SW480 (cell line): ENCODE data around the gene LIME1.
A peak's percentile ranks its signal among the peaks of the same experiment; 100 is the strongest.
"Not testable (repeated sequence)": the region's sequence is repeated elsewhere in the genome, so short reads cannot be mapped to it uniquely, and the experiment has no call there.

Experiments used
- DNase-seq: peaks from one replicate; pipeline ENCODE4 v3.0.0-alpha.2; 2016; ENCODE audit warnings: low spot score

The LIME1 gene

DNA sequence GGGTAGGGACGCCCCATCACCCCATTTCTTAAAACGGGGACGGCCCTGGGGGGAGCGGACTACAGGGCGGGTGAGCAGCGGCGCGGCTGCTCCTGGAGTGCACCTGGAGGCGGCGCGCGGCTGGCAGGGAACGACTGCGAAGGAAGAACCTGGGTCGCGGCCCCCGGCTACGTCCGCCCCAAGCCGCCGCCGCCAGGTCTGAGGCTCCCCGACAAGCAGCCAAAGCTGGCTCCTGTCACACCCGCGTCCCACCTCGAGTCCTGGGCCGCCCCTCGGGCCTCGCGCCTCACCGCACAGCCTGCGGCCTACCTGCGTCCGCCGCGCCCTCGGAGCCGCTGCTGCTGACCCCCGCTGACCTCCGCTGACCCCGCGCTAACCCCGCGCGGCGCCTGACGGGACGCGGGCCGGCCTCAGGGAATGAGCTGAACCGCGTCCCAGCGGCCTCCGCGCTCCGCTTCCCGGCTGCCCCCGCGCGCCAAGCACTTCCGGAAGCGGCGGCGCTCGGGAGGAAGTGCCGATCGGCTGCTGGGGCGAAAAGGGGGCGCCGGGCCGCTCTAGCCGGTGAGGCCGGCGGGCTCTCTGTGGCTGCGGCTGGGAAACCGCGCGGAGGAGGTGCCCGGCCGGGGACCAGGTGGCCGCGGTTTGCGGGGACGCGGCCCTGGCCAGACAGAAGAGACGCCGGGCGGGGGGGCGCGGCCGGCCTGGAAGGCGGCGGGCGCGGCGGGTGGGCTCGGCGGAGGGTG is 28.7 kb upstream of the LIME1 start, which contains the start of the genes ARFRP1 and ZGPAT:
Gene ARFRP1, minus strand, starts transcription at position 419 of the 743 bp plus-strand sequence. CDS start 885 bp downstream, outside the sequence.
Gene ZGPAT, plus strand, starts transcription at position 482 of the 743 bp plus-strand sequence. CDS start 542 bp downstream, outside the sequence.
- DNase-seq, result peak; percentile 95

- DNase-seq, result peak; percentile 56
Observed at GRCh38 chr20:63708301-63709148, 27.9 kb upstream of the LIME1 start.

GRCh38 chr20:63709149-63709527 is 27.3 kb upstream of the LIME1 start:
- no peak for DNase-seq

DNA sequence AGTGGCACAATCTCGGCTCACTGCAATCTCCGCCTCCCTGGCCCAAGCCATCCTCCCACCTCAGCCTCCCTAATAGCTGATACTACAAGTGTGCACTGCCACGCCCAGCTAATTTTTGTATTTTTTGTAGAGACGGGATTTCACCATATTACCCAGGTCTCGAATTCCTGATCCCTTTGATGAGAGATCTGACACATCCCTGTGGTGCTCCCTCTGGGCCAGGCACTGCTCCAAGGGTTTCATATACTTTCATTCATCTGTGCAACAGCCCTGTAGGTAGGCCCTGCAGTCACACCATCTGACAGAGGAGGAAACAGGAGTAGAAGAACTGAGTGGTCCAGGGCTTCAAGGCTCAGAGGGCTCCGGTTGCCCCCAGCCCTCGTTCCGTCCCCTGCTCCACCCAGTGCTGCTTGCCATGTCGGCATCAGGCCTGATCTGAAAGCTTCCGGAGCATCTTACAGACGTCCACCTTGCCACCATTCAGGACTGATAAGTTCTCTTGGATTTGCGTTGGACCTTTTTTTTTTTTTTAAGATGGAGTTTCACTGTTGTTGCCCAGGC is 25.3 kb upstream of the LIME1 start:
- DNase-seq, result no peak

DNA sequence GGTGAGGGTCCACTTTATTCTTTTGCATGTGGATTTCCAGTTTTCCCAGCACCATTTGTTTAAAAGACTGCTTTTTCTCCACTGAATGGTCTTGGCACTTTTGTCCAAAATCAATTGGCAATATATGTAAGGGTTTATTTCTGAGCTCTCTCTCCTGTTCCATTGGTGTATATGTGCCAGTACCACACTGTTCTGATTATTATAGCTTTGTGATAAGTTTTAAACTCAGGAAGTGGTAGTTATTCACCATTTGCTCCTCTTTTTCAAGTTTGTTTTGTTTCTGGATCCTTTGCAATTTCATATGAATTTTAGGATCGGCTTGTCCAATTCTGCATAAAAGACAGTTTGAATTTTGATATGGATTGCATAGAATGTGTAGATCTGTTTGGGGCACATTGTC is 24.3 kb upstream of the LIME1 start:
- DNase-seq, result no peak

- DNase-seq, result no peak
Observed at GRCh38 chr20:63714858-63715257, 21.6 kb upstream of the LIME1 start.

DNA sequence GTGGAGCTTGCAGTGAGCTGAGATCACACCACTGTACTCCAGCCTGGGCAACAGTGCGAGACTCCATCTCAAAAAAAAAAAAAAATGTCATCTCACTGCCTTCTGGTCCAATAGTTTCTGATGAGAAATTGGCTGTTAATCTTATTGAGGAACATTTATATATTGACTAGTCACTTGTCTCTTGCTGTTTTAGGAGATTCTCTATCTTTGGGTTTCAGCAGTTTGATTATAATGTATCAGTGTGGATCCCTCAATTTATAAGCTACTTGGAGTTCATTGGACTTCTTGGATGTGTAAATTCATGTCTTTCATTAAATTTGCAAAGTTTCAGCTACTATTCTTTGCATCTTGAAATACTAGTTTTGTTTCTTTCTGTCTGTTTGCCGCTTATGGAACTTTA is 17.5 kb upstream of the LIME1 start:
- no peak for DNase-seq

DNA sequence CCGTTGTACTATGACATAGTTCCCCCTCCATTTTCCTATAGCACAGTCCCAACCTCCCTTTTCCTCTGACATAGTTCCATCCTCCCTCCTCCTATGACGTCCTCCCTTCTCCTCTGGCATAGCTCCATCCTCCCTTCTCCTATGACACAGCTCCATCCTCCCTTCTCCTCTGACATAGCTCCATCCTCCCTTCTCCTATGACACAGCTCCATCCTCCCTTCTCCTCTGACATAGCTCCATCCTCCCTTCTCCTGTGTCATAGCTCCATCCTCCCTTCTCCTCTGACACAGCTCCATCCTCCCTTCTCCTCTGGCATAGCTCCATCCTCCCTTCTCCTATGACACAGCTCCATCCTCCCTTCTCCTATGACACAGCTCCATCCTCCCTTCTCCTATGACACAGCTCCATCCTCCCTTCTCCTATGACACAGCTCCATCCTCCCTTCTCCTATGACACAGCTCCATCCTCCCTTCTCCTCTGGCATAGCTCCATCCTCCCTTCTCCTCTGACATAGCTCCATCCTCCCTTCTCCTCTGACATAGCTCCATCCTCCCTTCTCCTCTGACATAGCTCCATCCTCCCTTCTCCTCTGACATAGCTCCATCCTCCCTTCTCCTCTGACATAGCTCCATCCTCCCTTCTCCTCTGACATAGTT is 13.4 kb upstream of the LIME1 start:
- not testable (repeated sequence) for DNase-seq

GRCh38 chr20:63730189-63730733 is 6.2 kb upstream of the LIME1 start:
- DNase-seq, result not testable (repeated sequence)

GRCh38 chr20:63731410-63731809 is 5.1 kb upstream of the LIME1 start:
- DNase-seq, result no peak

DNA sequence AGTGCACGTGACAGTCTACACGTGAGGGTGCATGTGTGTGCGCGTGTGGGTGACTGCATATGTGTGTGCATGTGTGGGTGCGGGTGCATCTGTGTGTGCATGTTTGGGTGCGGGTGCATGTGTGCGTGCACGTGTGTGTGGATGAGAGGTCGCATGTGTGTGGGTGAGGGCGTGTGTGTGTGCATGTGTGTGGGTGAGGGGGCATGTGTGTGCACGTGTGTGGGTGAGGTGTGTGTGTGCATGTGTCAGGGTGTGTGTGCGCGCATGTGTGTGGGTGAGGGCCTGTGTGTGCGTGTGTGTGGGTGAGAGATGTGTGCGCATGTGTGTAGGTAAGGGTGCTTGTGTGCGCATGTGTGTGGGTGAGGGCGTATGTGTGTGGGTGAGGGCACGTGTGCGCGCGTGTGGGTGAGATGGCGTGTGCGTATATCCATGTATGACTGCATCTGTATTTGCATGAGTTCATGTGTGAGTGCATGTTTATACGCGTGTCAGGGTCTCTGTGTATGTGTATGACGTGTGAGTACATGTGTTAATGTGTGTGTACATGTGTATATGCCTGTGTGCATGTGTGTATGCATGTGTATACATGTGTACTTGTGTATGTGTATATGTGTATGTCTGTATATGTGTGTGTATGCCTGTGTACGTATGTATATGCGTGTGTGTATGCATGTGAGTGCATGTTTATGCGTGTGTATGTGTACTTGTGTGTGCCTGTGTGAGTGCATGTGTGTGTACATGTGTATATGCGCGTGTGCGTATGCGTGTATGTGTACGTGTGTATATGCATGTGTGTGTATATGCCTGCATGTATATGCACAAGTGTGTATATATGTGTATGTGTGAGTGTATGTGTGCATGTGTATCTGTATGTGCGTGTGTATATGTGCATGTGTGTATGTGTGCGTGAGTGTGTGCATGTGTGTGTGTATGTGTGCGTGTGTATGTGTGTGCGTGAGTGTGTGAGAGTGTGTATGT is 4.1 kb upstream of the LIME1 start:
- DNase-seq, result no peak

- no peak for DNase-seq
Observed at GRCh38 chr20:63733117-63733516, 3.3 kb upstream of the LIME1 start.

DNA sequence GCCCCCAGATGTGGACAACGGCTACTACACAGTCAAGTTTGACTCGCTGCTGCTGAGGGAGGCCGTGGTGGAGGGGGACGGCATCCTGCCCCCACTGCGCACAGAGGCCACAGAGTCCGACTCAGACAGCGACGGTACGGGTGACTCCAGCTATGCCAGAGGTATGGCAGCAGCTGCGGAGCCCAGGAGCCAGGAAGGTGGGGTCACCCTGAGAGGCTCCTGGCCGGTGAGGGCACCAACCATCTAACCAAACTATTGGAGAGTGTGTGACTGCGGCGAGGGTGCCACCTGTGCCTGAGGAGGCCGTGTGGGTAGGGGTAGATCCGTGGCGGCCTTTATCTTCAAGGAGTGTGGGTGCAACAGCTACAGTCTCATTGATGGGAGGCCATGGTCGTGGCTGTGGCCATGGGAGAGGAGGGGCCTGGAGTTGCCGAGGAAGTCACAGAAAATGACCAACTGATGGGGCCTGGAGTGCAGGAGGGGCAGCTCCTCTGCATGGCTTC is 2.8 kb upstream of the LIME1 start:
- DNase-seq, result no peak

GRCh38 chr20:63734111-63734945 is 2.1 kb upstream of the LIME1 start:
- DNase-seq, result no peak

DNA sequence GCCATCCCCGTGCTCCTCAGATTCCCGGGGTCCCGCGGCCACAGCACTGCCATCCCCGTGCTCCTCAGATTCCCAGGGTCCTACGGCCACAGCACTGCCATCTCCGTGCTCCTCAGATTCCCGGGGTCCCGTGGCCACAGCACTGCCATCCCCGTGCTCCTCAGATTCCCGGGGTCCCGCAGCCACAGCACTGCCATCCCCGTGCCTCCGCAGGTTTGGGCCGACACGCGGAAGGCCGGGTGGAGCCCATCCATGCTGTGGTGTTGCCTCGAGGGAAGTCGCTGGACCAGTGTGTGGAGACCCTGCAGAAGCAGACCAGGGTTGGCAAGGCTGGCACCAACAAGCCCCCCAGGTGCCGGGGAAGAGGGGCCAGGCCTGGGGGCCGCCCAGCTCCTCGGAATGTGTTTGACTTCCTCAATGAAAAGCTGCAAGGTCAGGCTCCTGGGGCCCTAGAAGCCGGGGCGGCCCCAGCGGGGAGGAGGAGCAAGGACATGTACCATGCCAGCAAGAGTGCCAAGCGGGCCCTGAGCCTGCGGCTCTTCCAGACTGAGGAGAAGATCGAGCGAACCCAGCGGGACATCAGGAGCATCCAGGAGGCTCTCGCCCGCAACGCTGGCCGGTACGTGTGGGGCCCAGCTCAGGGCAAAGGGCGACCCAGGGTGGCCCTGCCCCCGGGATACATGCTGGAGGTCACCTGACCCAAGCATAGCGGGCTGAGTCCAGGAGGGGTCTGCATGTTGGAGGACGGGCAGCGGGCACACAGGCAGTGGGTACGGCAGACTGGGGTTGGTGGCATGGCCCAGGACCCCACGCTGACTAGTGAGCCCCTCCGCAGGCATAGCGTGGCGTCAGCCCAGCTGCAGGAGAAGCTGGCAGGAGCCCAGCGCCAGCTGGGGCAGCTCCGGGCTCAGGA is 1.3 kb upstream of the LIME1 start:
- no peak for DNase-seq

GRCh38 chr20:63736893-63737694 is 630 bp downstream of the LIME1 start:
- DNase-seq, result peak; percentile 72

DNA sequence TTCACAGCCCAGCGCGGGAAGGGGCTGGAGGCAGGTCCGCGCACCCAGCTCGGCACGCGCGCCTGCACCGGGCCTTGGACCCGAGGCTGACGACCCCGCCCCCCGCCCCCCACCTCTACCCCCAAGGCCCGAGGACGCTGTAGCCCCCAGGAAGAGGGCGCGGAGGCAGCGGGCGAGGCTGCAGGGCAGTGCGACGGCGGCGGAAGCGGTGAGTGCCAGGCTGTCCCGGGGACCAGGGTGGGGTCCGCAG is 1.2 kb downstream of the LIME1 start:
- DNase-seq, result no peak
